ENCODE data around the gene CACNB2.

DNA sequence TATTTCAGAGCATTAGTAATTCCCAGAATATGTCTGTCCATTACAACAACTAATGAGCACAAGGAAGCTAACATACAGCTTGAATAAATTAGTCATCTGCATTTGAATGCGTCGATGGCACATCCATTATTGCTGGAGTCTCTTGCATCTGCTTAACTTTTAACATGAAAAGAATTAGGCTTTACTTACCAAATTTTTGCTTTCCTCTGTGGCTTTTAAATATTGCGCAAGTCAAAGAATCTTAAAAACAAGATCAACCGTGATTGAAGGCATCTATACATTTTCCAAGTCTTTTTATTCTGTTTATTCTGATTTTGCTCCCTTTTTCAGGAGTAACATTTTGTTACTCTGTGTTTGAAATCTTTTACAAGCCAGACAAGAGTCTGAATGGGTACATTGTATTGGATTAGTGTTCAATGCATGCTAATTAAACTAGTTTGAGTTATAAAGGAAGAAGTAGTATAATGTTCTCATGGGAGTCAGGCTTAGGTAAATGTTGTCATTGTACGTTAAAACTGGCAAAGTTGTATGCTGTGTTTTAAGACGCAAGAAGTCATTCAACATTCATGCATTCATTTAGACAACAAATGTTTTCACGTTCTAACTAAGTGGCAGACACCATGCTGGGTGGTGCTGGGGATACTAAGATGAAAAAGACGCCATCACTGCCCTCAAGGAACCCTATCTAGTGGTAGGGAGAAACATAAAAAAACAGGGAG lies 4.0 kb upstream of the CACNB2 start:
- TF ChIP-seq, protein P1, sequence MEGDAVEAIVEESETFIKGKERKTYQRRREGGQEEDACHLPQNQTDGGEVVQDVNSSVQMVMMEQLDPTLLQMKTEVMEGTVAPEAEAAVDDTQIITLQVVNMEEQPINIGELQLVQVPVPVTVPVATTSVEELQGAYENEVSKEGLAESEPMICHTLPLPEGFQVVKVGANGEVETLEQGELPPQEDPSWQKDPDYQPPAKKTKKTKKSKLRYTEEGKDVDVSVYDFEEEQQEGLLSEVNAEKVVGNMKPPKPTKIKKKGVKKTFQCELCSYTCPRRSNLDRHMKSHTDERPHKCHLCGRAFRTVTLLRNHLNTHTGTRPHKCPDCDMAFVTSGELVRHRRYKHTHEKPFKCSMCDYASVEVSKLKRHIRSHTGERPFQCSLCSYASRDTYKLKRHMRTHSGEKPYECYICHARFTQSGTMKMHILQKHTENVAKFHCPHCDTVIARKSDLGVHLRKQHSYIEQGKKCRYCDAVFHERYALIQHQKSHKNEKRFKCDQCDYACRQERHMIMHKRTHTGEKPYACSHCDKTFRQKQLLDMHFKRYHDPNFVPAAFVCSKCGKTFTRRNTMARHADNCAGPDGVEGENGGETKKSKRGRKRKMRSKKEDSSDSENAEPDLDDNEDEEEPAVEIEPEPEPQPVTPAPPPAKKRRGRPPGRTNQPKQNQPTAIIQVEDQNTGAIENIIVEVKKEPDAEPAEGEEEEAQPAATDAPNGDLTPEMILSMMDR (IDR thresholded peaks at IDR 0.05) = no peak
- TF ChIP-seq POLR2A (IDR thresholded peaks at IDR 0.05) = no peak

All from prostate gland (tissue), 2 donors.